ENCODE data around the gene HNRNPK. TPM values are rescaled to one million over a fixed set of nuclear protein-coding genes. Genes with fewer than 3 reads are reported as not detected.
A peak's percentile ranks its signal among the peaks of the same experiment; 100 is the strongest.
"Not testable (repeated sequence)": the region's sequence is repeated elsewhere in the genome, so short reads cannot be mapped to it uniquely, and the experiment has no call there.

The HNRNPK gene
- total RNA-seq, 1 donor from 2014 or later: 392 TPM

DNA sequence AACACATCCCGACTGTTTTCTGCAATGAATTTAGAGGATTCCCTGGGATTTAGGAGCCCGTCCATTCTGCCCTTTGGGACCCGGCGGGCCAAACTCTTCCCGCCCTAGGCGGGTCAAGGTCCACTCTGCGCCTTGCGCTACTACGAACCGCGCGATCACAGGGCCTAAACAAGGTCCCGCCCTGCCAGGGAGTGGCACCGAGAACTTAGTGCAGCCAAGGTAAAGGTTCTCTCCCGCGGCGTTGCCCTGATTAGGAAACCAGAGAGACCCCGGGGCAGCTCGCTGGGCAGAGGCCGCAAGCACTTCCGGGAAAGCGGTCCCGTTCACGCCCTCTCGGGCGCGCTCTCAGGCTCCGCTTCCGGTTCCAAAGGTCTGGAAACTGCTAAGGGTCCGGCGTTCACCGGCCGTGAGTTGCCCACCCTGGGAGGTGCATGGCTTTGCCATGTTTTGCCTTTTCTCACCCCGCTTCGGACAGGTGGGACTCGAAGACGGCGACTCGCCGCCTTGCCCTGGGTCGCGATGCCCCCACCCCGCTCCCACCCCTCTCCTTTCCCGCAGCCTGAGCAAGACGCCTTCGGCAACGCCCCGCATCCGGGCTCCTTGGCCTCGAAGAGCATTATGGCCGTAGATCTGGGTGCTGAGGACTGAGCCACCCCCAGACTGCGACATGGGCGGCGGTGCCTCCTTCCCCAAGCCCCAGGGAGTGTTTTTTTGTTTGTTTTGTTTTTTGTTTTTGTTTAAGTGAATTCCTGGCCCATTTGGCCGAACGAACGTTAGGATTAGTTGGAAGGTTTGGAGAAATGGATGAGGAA, 23.4 kb downstream of the HNRNPK start:
- Mint-ChIP-seq H3K9me3 (ENCODE audit: low read depth) (peaks cover 3% of the 10 kb centered on the region), H3K4me3 (ENCODE audit: unreplicated experiment) (peak overlapping the region; percentile 80), H3K36me3 (ENCODE audit: low read depth) (no peaks in the 10 kb centered on the region), H3K4me1 (ENCODE audit: low read depth) (peaks cover 31% of the 10 kb centered on the region), H3K27me3 (ENCODE audit: low read depth) (no peaks in the 10 kb centered on the region), H3K27ac (ENCODE audit: unreplicated experiment) (peak overlapping the region; percentile 85)
- TF ChIP-seq, protein P1, sequence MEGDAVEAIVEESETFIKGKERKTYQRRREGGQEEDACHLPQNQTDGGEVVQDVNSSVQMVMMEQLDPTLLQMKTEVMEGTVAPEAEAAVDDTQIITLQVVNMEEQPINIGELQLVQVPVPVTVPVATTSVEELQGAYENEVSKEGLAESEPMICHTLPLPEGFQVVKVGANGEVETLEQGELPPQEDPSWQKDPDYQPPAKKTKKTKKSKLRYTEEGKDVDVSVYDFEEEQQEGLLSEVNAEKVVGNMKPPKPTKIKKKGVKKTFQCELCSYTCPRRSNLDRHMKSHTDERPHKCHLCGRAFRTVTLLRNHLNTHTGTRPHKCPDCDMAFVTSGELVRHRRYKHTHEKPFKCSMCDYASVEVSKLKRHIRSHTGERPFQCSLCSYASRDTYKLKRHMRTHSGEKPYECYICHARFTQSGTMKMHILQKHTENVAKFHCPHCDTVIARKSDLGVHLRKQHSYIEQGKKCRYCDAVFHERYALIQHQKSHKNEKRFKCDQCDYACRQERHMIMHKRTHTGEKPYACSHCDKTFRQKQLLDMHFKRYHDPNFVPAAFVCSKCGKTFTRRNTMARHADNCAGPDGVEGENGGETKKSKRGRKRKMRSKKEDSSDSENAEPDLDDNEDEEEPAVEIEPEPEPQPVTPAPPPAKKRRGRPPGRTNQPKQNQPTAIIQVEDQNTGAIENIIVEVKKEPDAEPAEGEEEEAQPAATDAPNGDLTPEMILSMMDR (IDR thresholded peaks at IDR 0.05): no peak
- DNase-seq (ENCODE audit: low spot score): no peak

DNA sequence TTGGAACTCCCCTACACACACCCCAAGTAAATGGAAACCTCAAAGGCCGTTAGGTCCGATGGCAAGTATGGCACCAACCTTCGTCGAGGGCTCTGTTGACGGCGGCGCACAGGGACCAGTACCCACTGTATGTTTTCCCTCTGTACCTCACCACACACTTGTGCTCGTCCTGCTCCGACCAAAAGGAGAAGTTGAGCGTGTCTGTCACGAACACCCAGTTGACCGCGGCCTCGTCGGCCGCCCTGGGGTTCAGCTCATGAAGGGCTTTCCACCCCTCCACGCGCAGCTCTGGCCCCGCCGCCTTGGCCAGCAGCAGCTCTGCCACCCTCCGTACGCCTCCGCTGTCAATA, 24.0 kb downstream of the HNRNPK start:
- DNase-seq (ENCODE audit: low spot score): no peak
- no peaks in the 10 kb centered on the region for H3K27me3 Mint-ChIP-seq (ENCODE audit: low read depth)
- peaks cover 28% of the 10 kb centered on the region for H3K4me1 Mint-ChIP-seq (ENCODE audit: low read depth)
- H3K4me3 Mint-ChIP-seq (ENCODE audit: unreplicated experiment): peak overlapping the region; percentile 80
- H3K36me3 Mint-ChIP-seq (ENCODE audit: low read depth): no peaks in the 10 kb centered on the region
- peaks cover 3% of the 10 kb centered on the region for H3K9me3 Mint-ChIP-seq (ENCODE audit: low read depth)
- TF ChIP-seq, protein P1 (IDR thresholded peaks at IDR 0.05): no peak
- peak overlapping the region; percentile 83 for H3K27ac Mint-ChIP-seq (ENCODE audit: unreplicated experiment)

DNA sequence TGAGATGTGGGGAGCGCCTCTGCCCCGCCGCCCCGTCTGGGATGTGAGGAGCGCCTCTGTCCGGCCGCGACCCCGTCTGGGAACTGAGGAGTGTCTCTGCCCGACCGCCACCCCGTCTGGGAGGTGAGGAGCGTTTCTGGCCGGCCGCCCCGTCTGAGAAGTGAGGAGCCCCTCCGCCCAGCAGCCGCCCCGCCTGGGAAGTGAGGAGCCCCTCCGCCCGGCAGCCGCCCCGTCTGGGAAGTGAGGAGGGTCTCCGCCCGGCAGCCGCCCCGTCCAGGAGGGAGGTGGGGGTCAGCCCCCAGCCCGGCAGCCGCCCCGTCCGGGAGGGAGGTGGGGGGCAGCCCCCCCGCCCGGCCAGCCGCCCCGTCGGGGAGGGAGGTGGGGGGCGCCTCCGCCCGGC, 31.9 kb downstream of the HNRNPK start:
- H3K4me1 Mint-ChIP-seq (ENCODE audit: low read depth); H3K27ac Mint-ChIP-seq (ENCODE audit: unreplicated experiment); H3K36me3 Mint-ChIP-seq (ENCODE audit: low read depth); DNase-seq (ENCODE audit: low spot score); H3K4me3 Mint-ChIP-seq (ENCODE audit: unreplicated experiment); H3K9me3 Mint-ChIP-seq (ENCODE audit: low read depth); H3K27me3 Mint-ChIP-seq (ENCODE audit: low read depth): not testable (repeated sequence)

DNA sequence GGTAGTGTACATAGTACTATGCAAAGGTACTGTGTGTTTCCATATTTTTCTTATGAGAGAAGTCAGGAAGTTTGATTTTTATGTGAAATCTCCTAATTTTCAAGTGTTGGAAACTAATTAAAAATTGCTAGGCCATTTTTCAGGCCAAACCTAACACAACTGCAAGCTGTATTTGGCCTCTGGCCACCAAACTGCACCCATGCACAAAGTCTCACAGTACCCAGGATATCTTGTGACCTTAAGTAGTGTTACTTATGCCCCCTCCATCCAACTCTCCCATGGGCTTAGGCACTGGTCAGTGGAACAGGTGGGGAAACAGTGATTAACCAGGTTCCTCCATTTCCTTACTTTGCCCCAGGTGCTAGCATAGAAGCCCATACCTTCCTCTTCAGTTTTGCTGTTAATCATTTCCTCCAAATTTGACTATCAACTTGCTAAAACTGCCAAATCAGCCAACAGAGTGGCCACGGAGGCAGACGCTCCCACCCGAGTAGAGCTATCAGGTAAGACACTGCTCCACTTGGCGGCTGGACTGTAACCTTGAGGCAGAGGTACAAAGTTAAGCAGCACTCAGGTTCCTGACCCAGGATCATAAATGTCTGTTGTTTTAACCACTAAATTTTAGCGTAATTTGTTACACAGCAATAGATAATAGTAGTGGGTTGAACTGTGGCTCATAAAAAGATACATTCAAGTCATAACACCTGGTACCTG, 39.3 kb downstream of the HNRNPK start:
- H3K4me1 Mint-ChIP-seq (ENCODE audit: low read depth): peaks cover 3% of the 10 kb centered on the region
- H3K9me3 Mint-ChIP-seq (ENCODE audit: low read depth): no peaks in the 10 kb centered on the region
- no peak overlapping the region for H3K4me3 Mint-ChIP-seq (ENCODE audit: unreplicated experiment)
- H3K27me3 Mint-ChIP-seq (ENCODE audit: low read depth): no peaks in the 10 kb centered on the region
- H3K27ac Mint-ChIP-seq (ENCODE audit: unreplicated experiment): no peak overlapping the region
- DNase-seq (ENCODE audit: low spot score): no peak
- no peaks in the 10 kb centered on the region for H3K36me3 Mint-ChIP-seq (ENCODE audit: low read depth)
- TF ChIP-seq, protein P1 (IDR thresholded peaks at IDR 0.05): no peak

DNA sequence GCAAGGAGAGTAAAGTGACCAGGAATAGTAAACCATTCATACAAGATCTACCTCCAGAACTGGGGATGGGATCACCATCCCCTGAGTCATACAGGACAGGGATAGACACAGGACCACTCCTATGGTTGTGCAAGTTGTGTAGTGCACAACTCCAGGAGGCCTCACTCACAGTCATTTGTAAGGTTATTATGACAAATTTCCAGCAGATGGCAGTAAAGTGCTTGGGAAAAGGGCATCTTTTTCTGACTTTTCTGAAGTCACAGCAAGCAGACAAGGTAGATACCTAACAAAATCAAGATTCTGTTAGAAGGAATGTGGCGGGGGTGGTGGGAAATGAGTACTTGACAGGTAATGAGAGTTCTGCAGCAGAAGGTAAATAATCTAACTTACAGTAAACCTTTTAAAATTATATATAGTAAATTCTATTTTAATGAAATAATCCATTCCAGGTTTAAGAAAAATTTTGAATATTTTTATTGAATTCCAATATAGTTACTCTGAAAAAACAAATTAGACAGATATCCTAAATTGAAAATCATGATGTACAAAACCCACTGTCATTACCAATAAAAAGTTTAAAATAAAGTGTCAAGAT, 42.1 kb downstream of the HNRNPK start:
- Mint-ChIP-seq H3K27me3 (ENCODE audit: low read depth) (no peaks in the 10 kb centered on the region), H3K9me3 (ENCODE audit: low read depth) (no peaks in the 10 kb centered on the region), H3K27ac (ENCODE audit: unreplicated experiment) (no peak overlapping the region), H3K36me3 (ENCODE audit: low read depth) (no peaks in the 10 kb centered on the region), H3K4me3 (ENCODE audit: unreplicated experiment) (no peak overlapping the region), H3K4me1 (ENCODE audit: low read depth) (peaks cover 16% of the 10 kb centered on the region)
- TF ChIP-seq, protein P1 (IDR thresholded peaks at IDR 0.05): peak; percentile 91
- DNase-seq (ENCODE audit: low spot score): no peak
